GM20000 (cell line): Measurements from ENCODE around the gene MS4A4A.

Experiments
- DNase-seq: peaks from one replicate; pipeline ENCODE4 v3.0.0; 2012; ENCODE audit warnings: low spot score
- CTCF ChIP-seq: IDR thresholded peaks from 2 replicates; pipeline ENCODE4 v1.5.1; 2012; ENCODE audit warnings: mild to moderate bottlenecking, control low read depth; ENCODE audit errors: extremely low read depth, missing control alignments

MS4A4A gene

GRCh38 chr11:60280412-60280811 lies at the start of gene MS4A4A:
Gene MS4A4A (plus strand): TSS chr11:60280666. CDS start chr11:60280676, 10 bp downstream.
- no peak for DNase-seq

DNA sequence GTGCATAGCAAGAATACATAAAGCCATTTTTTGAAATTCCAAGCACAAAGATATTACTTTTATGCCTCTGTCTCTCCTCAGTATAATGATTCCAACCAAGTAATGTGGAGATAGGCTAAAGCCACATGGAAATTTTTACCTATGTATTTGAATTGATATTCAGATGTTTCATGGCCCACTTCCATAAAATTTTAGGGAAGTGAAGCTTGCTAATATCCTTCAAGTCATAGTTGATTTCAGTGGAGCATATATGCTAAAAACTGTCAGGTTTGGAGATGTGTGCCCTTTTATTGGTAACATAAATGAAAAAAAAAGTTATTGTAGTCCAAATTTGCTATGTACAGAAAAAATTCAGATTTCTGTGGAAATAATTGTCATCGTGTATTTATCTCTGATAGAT lies 49.8 kb upstream of the MS4A4A start:
- no peak for DNase-seq
- no peak for TF ChIP-seq CTCF

More at GRCh38 chr11:60280412-60280811, at the start of gene MS4A4A:
- no peak for TF ChIP-seq CTCF

DNA sequence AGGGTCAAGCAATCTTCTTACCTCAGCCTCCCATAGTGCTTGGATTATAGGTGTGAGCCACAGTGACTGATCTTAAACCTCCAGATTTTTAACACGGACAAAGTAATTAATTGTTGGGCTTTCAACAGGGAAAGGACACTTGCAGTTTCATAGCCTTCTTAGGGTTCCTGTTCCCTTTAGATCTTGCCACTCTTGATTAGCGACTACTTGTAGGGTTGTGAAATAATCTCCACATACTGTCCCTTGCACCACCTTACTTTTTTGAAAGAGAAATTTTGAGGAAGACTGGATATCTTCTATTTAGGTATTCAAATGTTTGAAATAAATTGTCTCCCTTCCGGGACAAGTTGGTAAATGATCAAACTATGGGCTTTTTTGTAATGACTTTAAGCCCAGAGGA lies 45.1 kb upstream of the MS4A4A start:
- DNase-seq: no peak
- no peak for TF ChIP-seq CTCF

GRCh38 chr11:60240662-60241061 lies 39.8 kb upstream of the MS4A4A start:
- no peak for TF ChIP-seq CTCF
- no peak for DNase-seq

DNA sequence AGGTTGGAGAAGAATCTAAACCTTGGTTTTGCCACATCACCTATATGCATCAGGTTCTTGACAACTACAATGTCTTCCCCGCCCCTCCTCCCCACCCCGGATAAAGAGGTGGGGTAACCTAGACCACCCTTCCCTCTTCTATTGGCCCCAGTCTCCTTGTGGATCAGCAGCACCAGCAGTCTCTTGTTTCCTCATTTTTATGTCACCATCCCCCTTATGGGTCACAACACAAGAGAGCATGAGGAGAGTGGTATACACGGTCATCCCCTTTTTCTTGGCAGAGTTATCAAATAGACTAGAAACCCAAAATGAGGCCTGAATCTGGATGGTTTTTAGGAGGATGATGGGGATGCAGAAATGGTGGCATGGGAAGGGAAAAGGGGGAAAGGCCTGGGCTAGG lies 38.7 kb upstream of the MS4A4A start:
- no peak for DNase-seq

GRCh38 chr11:60242740-60243239 lies 37.7 kb upstream of the MS4A4A start, which contains the start of gene MS4A4E:
Gene MS4A4E (minus strand): TSS chr11:60243137. CDS start chr11:60230055, 13,082 bp downstream.
- no peak for DNase-seq
- no peak for TF ChIP-seq CTCF

More for the DNA sequence above, 38.7 kb upstream of the MS4A4A start:
- TF ChIP-seq CTCF: no peak

DNA sequence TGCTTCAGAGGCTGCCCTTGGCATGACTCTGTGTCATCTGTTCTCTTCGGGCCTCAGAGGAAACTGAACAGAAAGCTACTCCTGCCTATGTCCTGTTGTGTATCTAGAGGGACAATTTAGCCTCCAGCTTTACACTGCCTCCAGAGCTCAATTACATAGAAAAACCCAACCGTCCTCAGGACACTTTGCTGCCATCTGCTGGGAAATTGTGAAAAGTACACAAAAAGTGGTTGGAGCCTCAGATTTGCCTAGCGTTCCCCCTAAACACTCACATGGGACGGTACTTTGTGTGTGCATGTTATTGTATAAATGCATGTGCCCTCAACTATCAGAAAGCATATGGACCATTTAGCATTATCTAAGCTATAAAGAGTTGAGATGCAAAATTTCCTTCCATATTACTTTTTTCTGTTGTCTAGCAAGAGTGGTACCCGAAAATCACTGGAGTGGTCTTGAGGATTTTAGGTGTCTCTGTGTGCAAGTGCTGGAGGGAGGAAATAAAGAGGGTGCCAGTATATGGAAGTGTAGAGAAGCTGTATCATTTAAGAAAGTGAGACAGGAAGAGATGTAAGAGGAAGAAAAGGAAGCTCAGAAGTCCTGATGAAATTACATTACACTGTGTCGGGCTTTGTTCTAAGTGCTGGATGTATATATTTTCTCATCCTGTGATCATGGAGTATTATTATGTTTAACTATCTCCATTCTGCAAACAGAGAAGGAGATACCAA lies 28.8 kb upstream of the MS4A4A start:
- peak; percentile 38 for DNase-seq
- peak; percentile 21 for TF ChIP-seq CTCF
